HUDEP-2 (cell line): ENCODE results near the gene SHC3.

Experiments
- DNase-seq, 76 experiments: peaks; one replicate each; lab custom pipeline; 2025; ENCODE audit not compliant: unreplicated experiment in 76 of 76; lab: John Stamatoyannopoulos, UW

Gene SHC3

DNA sequence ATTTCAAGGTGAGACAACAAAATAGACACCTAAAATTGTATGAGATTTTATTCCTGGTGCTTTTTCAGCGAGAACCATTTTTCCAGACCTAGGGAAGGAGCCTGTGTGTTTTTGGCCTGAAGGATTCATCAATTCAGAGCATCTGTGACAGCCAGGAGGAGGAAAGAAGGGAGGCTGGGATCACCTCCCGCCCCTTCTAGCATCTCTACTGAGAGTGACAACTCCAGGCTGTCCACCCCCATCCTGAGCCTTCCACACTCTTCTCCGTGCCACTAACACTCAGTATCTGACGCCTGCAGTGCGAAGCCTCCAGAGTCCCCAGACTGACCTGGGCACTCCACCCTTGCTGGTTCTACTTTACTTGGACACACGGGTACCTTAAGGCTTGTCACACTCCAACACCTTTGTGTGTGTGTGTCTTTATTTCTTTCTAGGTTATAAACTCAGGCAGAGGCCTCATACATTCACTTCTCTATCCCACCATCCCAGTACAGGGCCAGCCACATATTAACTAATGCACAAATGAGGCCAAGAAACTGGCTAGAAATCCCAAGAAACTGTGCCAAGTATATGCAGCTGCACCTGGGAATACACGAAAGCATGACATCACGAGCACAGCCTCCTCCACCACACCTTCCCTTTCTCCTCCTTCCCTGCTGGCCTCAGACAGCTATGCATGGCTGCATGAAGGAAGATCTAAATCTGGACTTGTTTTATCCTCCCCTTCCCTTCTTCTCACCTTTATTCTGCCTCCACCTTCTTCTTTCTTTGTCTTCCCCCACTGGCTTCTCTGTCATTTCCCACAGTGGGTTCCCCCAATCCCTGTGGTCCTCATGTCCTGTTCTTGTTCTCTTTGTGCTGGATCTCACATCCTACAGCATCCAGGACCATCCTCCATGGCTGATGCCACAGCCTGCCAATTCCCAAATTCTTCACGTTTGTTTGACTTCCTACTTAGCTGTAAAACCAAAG, 171.3 kb downstream of the SHC3 start:
- DNase-seq: no peak

DNA sequence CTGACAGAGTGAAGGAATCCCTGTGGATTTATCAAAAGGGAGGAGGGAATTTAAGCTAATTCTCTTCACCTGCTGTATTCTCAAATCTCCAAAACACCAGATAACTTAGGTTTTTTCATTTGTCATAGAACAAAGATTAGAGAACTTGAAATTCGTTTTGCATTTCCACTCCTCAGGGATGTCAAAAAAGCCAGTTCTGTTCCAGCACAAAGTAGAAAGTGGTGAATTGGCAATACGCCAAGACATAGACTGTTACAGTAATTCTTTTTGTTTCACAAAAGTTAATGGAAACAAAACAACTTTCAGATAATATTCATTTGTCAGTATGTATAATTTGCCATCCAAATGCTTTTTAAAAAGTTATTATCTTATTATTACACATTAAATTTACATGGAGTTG, 172.4 kb downstream of the SHC3 start:
- DNase-seq: no peak

DNA sequence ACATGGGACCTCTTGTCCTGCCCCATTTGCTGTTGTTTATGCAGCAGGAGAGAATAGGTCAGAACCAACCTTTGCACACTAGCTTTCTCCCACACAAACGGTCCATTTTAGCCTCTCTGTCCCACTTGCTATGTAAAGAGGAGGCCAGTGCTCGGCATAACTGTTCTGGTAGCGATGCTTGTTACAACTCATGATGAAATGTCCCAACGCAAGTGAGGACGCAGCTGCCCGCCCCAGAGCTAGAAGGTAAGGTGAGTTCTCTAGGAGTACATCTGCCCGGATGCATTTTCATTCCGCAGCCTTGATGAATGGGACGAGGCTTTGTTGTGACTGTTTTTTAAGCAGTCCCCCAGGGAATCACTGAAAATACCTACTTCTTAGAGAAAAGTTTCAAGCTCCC, 173.3 kb downstream of the SHC3 start:
- no peak for DNase-seq

DNA sequence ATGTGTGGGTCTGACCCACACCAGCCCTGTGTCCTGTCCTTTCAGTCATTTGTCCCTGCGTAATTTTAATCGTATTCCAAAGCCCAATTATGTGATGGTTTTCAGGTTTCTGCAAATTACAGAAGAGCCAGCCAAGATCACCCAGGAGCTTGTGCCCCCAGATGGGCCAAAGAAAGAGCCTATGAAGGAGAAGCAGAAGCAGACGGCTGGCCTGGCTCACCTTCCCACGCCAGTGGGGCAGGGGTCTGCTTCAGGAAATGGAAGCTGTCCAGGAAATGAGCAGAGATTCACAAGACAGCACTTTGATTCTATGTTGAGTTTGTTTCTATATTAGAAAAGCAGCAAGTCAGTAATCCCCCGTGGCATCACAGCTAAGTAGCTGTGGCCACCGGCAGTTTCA, 175.6 kb downstream of the SHC3 start:
- no peak for DNase-seq

DNA sequence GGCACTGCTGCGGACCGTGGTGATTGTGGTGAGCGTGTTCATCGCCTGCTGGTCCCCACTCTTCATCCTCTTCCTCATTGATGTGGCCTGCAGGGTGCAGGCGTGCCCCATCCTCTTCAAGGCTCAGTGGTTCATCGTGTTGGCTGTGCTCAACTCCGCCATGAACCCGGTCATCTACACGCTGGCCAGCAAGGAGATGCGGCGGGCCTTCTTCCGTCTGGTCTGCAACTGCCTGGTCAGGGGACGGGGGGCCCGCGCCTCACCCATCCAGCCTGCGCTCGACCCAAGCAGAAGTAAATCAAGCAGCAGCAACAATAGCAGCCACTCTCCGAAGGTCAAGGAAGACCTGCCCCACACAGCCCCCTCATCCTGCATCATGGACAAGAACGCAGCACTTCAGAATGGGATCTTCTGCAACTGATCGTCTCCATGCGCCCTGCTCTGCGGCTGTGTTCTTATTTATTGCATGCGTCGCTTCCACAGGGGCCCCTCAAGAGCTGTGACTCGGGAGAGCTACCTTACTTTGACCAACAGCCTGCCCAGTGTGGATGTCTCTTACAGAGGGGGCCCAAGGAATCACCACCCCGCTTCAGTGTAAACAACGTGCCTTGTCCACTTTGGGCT, 176.6 kb downstream of the SHC3 start:
- DNase-seq: no peak

DNA sequence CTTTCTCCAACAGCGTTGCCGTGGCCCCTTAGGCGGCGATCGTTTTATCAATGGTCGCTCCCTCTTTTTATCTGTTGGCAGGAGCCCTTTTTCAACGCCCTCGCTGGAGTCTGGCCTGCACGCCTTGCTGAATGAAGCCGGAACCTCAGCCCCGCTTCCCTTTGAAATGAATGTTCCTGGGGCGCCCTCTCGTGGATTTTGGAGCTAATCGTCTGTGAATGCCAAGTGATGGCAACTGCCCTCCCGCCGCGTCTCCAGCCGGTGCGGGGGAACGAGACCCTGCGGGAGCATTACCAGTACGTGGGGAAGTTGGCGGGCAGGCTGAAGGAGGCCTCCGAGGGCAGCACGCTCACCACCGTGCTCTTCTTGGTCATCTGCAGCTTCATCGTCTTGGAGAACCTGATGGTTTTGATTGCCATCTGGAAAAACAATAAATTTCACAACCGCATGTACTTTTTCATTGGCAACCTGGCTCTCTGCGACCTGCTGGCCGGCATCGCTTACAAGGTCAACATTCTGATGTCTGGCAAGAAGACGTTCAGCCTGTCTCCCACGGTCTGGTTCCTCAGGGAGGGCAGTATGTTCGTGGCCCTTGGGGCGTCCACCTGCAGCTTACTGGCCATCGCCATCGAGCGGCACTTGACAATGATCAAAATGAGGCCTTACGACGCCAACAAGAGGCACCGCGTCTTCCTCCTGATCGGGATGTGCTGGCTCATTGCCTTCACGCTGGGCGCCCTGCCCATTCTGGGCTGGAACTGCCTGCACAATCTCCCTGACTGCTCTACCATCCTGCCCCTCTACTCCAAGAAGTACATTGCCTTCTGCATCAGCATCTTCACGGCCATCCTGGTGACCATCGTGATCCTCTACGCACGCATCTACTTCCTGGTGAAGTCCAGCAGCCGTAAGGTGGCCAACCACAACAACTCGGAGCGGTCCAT, 177.4 kb downstream of the SHC3 start:
- DNase-seq: peak in 74 of 76 experiments; percentile 14 to 92 (median 79)

DNA sequence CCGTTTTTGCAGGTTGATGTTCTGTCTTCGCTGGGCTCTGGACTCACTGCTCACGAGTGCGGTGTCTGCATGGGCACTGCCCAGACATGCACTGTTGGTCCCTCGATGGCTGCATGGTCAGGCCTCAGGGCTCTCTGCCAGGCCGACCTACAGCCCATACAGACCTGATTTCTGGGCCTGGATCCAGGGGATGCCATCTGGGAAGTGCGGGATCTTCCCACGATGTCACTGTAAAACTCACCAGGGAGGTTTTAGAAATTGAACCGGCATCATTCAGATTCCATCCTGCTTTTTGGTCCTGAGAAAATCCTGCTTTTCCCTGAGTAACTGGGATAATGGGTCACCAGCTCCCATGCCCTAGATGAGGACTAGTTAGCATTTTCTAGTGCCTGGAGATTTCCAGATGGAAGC, 178.2 kb downstream of the SHC3 start:
- DNase-seq: no peak

DNA sequence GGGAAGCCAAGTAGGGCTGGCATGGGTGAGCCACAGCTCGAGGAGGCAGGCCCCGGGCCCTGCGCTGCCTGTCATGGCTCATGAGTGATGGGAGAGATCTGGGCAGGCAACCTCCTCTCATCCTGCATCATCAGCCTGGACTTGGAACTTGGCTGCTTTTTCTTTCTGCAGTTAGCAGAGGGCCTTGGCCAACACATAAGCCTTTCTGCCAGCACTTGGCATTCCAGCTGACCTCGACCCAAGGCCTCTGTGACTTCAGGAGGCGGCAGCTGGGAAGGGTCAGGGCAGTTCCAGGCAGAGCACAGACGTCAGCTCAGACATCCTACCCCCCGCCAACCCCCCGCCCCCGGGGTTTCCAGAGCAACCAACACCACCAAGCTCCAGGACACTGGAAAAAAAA, 179.7 kb downstream of the SHC3 start:
- no peak for DNase-seq

DNA sequence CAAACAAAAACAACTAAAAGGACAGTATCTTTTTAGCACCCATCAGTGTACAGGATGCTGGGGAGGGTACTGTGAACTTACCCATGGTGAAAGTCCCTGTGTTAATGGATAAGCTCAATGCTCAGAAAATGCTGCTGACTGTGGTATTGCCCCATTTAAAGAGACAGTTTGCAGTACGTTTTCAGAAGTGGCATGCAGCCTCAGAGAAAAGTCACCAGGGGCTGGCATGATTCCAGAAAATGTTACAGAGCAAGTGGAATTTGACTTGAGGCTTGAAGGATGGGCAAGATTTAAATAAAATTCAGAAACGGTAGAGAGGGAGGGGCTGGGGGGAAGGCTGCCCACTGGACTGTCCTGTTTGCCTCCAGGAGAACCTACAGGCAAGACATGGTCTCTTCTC, 180.1 kb downstream of the SHC3 start:
- peak in 3 of 76 experiments; percentile 3 to 13 (median 7) for DNase-seq

DNA sequence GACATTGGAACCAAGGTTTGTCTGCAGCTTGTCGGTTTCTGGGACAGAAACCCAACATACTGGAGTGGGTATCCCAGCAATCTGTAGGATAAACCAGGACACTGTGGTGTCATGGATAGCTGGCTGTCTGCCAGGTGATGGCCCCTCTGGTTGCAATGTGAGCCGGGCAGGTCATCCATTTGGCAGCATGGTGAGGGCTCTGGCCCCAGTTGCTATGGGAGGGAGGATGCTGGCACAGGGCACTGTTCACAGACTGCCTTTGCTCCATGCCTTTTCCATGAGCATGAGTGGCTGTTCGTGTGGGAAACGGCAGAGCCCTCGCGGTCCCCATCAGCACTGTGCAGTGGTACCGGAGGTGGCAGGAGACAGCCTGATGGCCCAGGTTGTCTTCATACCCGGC, 181.0 kb downstream of the SHC3 start:
- DNase-seq: no peak

DNA sequence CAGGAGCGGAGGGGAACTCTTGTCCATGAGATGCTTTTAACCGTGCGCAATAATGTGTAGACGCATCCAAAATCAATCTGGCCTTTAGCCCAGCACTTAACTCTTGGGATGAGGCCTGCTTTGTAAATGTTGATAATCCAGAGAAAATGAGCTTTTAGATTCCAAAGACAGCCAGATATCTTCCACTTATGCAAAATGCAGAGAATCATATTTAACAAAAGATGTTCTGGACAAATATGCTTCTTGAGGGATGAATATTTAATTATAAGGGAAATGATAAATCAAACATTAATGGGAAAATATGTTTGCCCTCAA, 181.7 kb downstream of the SHC3 start:
- no peak for DNase-seq

DNA sequence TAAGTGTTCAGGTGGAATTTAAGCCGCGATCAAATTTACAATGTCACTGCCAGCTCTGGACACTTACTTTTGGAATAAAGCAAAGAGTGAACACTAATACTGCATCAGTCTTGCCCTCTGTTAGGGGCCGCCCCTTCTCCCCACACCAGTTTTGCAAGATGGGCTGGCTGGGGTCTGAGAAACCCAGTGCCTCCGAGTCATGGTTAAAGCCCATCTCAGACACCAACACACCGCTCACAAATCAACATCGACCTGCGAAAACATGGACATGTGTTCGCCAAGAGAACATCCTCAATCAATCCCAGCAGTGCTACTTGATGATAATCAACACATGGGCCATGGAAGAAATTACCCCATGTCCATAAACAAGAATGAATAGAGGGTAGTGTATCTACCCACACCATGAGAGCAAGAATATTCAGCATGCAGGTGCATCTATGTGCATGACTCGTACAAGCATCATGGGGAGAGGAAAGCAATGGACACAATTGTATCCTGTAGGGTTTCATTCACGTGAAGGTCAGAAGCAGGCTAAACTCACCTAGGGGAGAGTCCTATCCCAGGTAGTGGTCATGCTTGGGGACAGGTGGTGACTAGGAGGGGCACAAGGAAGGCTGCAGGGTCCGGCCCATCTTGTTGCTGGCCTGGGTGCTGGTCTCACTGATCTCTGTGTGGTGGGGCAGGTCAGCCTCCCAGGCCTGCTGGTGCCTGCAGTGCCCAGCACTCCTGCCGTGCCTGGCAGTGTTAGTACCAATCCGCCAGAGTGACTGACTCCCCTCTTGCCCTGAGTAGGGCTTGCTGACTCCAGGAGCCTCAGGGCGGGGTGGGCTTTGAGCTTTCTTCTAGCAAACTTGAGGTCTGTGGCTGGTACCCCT, 182.3 kb downstream of the SHC3 start:
- DNase-seq: no peak

DNA sequence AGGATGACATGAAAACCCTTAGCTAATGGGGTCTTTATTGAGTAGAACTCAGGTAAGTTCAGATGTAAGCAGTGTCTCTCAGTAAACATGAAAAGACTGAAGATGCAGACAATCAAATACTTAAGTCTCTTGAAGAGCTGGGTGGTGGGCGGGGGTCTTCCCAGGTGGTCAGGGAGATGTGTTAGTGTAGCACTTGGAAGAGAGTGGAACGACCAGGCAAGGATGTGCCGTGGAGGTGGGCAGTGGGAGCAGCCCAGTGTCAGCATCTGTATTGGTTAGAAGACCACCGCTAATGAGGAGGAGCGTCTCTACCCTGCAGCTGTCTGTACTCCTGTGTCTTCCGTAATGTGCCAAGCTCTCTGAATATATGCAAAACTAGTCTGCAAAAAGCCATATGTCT, 183.0 kb downstream of the SHC3 start:
- no peak for DNase-seq

DNA sequence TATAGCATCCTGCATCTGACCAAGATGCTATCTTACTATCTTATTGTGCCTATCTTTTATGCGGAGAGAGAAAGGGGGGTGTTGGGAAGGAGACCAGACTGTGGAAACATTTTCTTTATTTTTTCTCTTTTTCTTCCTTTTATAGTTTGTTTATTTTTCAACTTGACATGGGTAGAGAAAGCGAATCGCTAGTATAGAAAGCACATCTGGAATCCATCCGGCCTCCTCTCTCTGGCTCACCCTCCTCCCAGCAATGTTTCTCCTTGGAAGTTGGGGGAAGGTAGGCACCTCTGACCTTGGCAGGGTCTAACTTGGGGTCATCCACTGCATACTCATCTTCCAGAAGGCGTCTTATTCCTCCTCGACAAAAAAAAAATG, 183.4 kb downstream of the SHC3 start:
- no peak for DNase-seq

DNA sequence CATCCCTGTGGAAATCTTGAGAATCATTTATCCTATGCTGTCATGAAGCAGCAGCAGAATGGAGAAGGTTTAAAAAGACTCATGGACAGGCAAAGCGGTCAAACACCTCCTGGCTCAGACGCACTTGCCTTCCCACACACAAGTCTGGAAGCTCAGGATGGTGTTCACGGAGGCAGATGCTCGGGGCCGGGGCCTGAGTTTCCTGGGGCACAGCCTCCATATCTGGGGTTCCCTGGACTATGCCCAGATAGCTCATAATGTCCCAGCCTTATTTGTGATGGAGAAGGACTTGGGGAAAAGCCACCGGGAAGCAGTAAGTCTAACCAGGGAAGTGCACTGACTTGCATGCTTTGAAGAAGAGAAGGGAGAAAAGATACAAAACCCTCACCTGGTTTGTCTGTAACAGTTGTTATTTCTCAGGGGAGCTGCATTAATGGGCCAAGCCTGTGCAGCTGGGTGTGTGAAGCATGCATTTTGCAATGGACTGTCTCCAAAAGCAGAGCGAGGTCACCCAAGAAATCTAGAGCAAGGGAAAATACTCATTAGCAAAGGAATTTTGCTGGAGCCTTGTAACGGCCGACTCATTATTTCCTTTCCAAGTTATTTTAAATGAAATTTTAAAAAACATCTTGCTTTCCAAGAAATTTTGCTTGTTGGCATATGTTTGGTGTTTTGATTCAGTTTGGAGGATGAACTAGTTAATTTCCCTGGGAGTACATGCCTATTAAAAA, 184.0 kb downstream of the SHC3 start:
- no peak for DNase-seq

DNA sequence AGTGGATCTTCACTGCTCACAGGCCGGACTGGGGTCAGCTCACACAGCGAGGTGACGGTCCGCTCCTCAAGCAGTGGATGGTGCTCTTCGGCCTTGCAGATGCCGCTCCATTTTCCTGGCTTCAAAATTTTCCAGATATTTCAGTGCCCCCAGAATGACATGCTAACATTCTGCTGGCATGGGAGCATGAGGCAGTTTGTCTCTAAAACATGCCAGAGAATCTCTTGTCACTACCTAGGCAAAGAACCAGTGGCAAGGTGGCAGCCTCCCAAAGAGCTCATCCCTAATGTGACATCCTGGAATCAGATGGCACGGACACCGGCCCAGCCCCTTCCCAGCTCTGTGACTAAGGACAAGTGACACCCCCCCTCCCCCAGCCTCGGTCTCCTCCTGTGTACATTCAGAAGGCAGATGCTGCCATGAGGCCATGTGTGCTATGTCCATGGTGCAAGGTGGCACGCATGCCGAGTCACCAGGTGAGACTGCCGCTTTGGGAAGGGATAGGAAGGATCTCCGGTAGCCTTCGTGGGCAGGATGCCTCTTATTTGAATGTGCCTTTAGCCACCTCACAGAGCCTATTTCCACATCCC, 184.7 kb downstream of the SHC3 start:
- no peak for DNase-seq

DNA sequence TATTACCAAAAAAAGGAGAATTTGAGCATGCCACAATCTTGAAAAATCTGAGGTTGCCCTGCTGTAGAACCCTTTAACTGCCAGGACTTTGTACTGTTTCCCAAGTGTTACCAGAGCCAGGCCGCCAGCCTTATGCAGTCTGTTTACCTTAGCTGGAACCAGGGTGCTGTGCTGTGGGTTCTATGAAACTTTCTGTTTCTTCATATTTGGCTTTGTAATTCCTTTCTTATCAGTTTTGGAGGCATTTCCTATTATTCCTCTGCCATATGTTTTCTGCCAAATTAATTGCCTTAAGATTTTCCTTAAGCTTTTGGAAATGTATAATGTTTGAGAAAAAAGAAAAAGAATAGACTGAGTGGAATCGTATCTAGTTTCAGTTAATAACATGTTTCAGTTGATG, 185.3 kb downstream of the SHC3 start:
- DNase-seq: no peak

DNA sequence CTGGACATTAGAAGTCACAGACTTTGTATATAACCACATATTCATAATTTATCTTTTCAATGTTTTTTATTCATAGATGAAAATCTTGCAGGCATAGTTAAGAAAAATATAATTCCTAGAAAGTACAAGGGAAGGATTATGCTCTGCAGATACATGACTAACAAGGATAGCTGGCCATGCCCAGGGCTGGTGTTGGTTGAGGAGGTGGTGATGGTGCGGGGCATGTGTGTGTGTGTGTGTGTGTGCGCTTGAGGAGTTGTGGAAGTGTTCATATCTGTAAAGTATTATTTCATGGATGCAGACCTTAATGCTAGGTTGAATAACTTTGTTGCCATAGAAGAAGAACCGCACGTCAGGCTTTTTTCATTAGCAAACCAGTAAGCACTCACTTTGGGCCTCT, 186.1 kb downstream of the SHC3 start:
- no peak for DNase-seq
